ENCODE data around the gene RPUSD4. TPM values are rescaled to one million over a fixed set of nuclear protein-coding genes. Genes with fewer than 3 reads are reported as not detected.
A peak's percentile ranks its signal among the peaks of the same experiment; 100 is the strongest.

RPUSD4 gene
- total and polyA plus RNA-seq, 9 donors, result 29.7 to 44.8 (median 39.9) TPM

DNA sequence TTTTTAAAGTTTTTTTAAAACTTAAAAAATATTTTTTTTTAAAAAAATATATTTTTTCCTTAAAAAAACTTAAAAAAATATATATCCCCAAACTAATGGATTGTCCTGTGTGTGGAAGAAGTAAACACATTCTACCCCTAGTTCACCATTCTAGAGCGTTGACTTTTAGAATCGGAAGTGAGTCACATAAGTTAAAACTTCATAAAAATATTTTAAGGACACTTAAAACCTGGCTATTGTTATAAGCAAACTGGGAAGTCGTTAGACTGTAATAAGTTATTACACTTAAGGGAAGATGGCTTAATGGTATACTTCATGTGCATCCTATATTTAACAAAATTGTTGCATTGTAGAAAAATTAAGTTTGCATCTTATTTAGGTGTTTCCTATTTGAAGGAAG, 21.2 kb upstream of the RPUSD4 start:
- H3K27ac ChIP-seq (ENCODE audit: low read length), result no peak overlapping the region
- H3K27me3 ChIP-seq (ENCODE audit: control insufficient read depth, insufficient read depth, low read length), result no peaks in the 10 kb centered on the region
- peaks cover 2% of the 10 kb centered on the region for H3K4me1 ChIP-seq (ENCODE audit: control insufficient read depth, insufficient read depth, low read length)
- peaks cover 3% of the 10 kb centered on the region for H3K36me3 ChIP-seq (ENCODE audit: control insufficient read depth, insufficient read depth, low read length)
- DNase-seq, result no peak
- H3K4me3 ChIP-seq (ENCODE audit: low read length), result no peak overlapping the region
- WGBS (ENCODE audit: insufficient coverage), result no CpG with 5 or more reads among the region's 3 CpGs
- H3K9me3 ChIP-seq (replicated peaks; ENCODE audit: control insufficient read depth, low read depth, low read length), result no peaks in the 10 kb centered on the region

DNA sequence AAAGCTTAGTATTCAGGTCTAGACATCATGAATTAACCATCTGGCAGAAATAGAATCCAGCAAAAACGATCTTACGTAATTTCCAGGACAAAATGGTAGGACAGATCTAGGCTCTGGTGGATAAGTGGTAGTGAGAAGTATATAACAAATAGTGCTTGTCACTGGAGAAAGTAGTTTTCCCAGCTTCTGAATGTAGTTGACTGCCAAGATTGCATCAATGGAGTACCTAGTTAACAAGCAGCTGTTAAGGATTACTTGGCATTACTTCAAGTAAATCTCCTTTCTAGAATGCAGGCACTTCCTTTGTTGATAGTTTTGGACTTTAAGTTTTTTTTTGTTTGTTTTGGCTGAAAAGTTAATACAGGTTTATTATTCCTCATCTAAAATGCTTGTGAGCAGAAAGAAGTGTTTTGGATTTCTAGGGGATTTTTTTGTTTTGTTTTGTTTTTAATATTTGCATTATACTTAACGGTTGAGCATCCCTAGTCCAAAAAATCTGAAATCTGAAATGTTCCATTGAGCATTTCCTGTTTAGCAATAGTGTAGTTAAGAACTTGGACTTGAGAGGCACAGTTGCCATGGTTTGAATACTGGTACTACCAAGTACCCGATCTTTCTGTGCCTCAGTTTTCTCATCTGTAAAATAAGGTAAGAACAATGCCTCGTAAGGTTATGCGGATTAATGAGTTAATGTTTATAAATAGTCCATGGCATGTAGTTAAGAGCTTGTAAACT, 20.4 kb upstream of the RPUSD4 start:
- Histone ChIP-seq H3K9me3 (replicated peaks; ENCODE audit: control insufficient read depth, low read depth, low read length) (no peaks in the 10 kb centered on the region), H3K27ac (ENCODE audit: low read length) (no peak overlapping the region), H3K27me3 (ENCODE audit: control insufficient read depth, insufficient read depth, low read length) (no peaks in the 10 kb centered on the region), H3K4me1 (ENCODE audit: control insufficient read depth, insufficient read depth, low read length) (peaks cover 2% of the 10 kb centered on the region), H3K4me3 (ENCODE audit: low read length) (no peak overlapping the region), H3K36me3 (ENCODE audit: control insufficient read depth, insufficient read depth, low read length) (peaks cover 3% of the 10 kb centered on the region)
- WGBS (ENCODE audit: insufficient coverage), result 30% methylated on average over 2 of the region's 6 CpGs
- DNase-seq, result peak; percentile 49

GRCh38 chr11:126229858-126230540, 18.5 kb upstream of the RPUSD4 start:
- 29% methylated on average over 1 of the region's 3 CpGs for WGBS (ENCODE audit: insufficient coverage)
- Histone ChIP-seq H3K4me1 (ENCODE audit: control insufficient read depth, insufficient read depth, low read length) (peaks cover 2% of the 10 kb centered on the region), H3K27me3 (ENCODE audit: control insufficient read depth, insufficient read depth, low read length) (no peaks in the 10 kb centered on the region), H3K9me3 (replicated peaks; ENCODE audit: control insufficient read depth, low read depth, low read length) (no peaks in the 10 kb centered on the region), H3K4me3 (ENCODE audit: low read length) (no peak overlapping the region), H3K36me3 (ENCODE audit: control insufficient read depth, insufficient read depth, low read length) (peaks cover 3% of the 10 kb centered on the region), H3K27ac (ENCODE audit: low read length) (no peak overlapping the region)
- peak; percentile 80 for DNase-seq

- Histone ChIP-seq H3K27ac (ENCODE audit: low read length) (no peak overlapping the region), H3K36me3 (ENCODE audit: control insufficient read depth, insufficient read depth, low read length) (no peaks in the 10 kb centered on the region), H3K27me3 (ENCODE audit: control insufficient read depth, insufficient read depth, low read length) (no peaks in the 10 kb centered on the region), H3K4me1 (ENCODE audit: control insufficient read depth, insufficient read depth, low read length) (peaks cover 2% of the 10 kb centered on the region), H3K9me3 (replicated peaks; ENCODE audit: control insufficient read depth, low read depth, low read length) (no peaks in the 10 kb centered on the region), H3K4me3 (ENCODE audit: low read length) (no peak overlapping the region)
- DNase-seq, result no peak
- 100% methylated on average over 3 of the region's 15 CpGs for WGBS (ENCODE audit: insufficient coverage)
These were observed 15.1 kb upstream of the RPUSD4 start for GRCh38 chr11:126226334-126227084.

GRCh38 chr11:126225295-126225665, 13.8 kb upstream of the RPUSD4 start:
- Histone ChIP-seq H3K36me3 (ENCODE audit: control insufficient read depth, insufficient read depth, low read length) (no peaks in the 10 kb centered on the region), H3K9me3 (replicated peaks; ENCODE audit: control insufficient read depth, low read depth, low read length) (no peaks in the 10 kb centered on the region), H3K27ac (ENCODE audit: low read length) (no peak overlapping the region), H3K27me3 (ENCODE audit: control insufficient read depth, insufficient read depth, low read length) (no peaks in the 10 kb centered on the region), H3K4me1 (ENCODE audit: control insufficient read depth, insufficient read depth, low read length) (no peaks in the 10 kb centered on the region), H3K4me3 (ENCODE audit: low read length) (no peak overlapping the region)
- DNase-seq, result no peak
- 100% methylated on average over 1 of the region's 2 CpGs for WGBS (ENCODE audit: insufficient coverage)

DNA sequence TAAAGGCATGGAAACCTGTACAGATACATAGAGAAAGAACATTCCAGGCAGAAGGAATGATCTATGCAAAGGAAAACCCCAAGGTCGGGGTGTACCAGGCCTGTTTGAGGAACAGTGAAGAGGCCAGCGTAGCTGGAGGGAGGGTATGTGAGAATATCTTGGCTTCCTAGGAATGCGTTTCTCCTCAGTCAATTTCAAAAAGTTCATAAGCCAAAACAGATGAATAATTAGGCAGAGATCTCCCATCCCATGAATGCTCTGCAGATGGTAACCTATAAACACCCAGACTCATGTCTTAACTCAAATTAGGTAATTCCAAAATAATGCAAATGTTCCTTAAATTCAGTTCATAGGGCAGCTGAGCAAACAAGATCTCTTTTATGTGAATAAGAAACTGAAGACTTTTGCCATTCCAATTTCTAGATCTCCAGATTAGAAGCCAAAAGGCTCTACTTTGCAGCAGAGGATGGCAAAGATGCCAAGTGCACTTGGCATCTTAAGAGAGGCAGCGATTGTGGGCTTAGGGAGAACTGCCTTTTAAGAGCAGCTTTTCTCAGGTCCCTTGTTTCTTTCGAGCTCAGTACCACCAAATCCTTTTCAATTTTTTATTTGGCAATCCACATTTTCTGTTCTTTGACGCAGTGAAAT, 13.3 kb upstream of the RPUSD4 start:
- no peak overlapping the region for H3K4me3 ChIP-seq (ENCODE audit: low read length)
- no peaks in the 10 kb centered on the region for H3K9me3 ChIP-seq (replicated peaks; ENCODE audit: control insufficient read depth, low read depth, low read length)
- 100% methylated on average over 3 of the region's 6 CpGs for WGBS (ENCODE audit: insufficient coverage)
- no peaks in the 10 kb centered on the region for H3K4me1 ChIP-seq (ENCODE audit: control insufficient read depth, insufficient read depth, low read length)
- H3K36me3 ChIP-seq (ENCODE audit: control insufficient read depth, insufficient read depth, low read length), result no peaks in the 10 kb centered on the region
- DNase-seq, result no peak
- H3K27me3 ChIP-seq (ENCODE audit: control insufficient read depth, insufficient read depth, low read length), result no peaks in the 10 kb centered on the region
- no peak overlapping the region for H3K27ac ChIP-seq (ENCODE audit: low read length)

- H3K4me3 ChIP-seq (ENCODE audit: low read length), result no peak overlapping the region
- no peak overlapping the region for H3K27ac ChIP-seq (ENCODE audit: low read length)
- H3K36me3 ChIP-seq (ENCODE audit: control insufficient read depth, insufficient read depth, low read length), result no peaks in the 10 kb centered on the region
- no peaks in the 10 kb centered on the region for H3K27me3 ChIP-seq (ENCODE audit: control insufficient read depth, insufficient read depth, low read length)
- DNase-seq, result no peak
- H3K9me3 ChIP-seq (replicated peaks; ENCODE audit: control insufficient read depth, low read depth, low read length), result no peaks in the 10 kb centered on the region
- H3K4me1 ChIP-seq (ENCODE audit: control insufficient read depth, insufficient read depth, low read length), result no peaks in the 10 kb centered on the region
- 55% methylated on average over 3 of the region's 4 CpGs for WGBS (ENCODE audit: insufficient coverage)
These were observed 8.1 kb upstream of the RPUSD4 start for GRCh38 chr11:126219547-126219946.

DNA sequence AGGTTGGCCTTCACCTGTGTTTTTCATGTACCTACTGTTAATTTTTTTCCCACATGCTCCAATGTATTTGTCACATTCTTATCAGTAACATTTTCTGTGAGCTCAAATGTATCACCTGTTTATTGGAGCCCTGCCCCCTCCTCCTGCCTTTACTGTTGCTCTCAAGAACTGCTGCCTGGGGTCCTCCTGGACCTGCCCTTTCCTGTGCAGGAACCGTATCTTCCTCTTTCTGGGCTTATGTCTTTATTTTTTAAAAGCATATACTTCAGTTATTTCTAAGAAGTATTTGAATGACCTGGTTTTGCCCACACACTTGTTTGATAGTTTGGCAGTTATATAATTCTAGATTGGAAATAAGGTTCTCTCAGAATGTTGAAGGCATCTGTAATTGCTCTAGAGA, 6.0 kb upstream of the RPUSD4 start:
- WGBS (ENCODE audit: insufficient coverage), result no CpG with 5 or more reads among the region's 1 CpG
- H3K36me3 ChIP-seq (ENCODE audit: control insufficient read depth, insufficient read depth, low read length), result no peaks in the 10 kb centered on the region
- no peak for DNase-seq
- H3K4me1 ChIP-seq (ENCODE audit: control insufficient read depth, insufficient read depth, low read length), result peaks cover 2% of the 10 kb centered on the region
- no peak overlapping the region for H3K4me3 ChIP-seq (ENCODE audit: low read length)
- H3K27ac ChIP-seq (ENCODE audit: low read length), result no peak overlapping the region
- no peaks in the 10 kb centered on the region for H3K9me3 ChIP-seq (replicated peaks; ENCODE audit: control insufficient read depth, low read depth, low read length)
- no peaks in the 10 kb centered on the region for H3K27me3 ChIP-seq (ENCODE audit: control insufficient read depth, insufficient read depth, low read length)

DNA sequence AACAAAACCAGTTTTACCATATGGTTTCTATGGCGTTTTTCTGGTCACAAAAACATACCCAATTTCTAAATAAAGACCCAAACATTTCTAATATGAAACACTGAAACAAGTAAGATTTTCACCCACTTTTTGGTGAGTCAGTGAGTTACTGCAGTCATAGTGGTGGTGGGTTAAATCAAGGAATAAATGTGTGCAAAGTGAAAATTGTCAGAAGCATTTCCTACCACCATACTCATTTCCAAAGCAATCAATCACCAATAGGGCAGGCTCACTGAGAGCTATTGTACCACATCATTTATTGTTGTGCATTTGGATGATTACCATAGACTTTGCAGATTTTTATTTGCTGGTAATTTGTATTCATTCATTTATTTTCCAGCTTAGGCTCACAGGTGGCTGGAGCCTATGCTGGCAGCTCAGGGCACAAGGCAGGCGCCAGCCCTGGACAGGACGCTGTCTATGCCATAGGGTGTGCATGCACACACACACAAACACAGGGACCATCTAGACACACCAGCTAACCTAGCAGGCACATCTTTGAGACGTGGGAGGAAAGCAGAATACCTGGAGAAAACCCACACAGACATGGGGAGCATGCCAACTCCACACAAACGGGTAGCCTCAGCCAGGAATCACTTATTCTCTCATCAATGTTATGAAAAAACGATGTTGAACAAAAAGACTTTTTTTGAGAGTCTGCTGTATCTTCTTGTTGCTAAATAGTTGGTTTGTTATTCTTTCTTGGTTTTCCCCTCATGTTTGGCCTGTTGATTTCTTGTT, 5.3 kb upstream of the RPUSD4 start:
- no peak overlapping the region for H3K4me3 ChIP-seq (ENCODE audit: low read length)
- DNase-seq, result no peak
- H3K36me3 ChIP-seq (ENCODE audit: control insufficient read depth, insufficient read depth, low read length), result no peaks in the 10 kb centered on the region
- H3K27me3 ChIP-seq (ENCODE audit: control insufficient read depth, insufficient read depth, low read length), result no peaks in the 10 kb centered on the region
- H3K9me3 ChIP-seq (replicated peaks; ENCODE audit: control insufficient read depth, low read depth, low read length), result no peaks in the 10 kb centered on the region
- no peak overlapping the region for H3K27ac ChIP-seq (ENCODE audit: low read length)
- WGBS (ENCODE audit: insufficient coverage), result 100% methylated on average over 2 of the region's 6 CpGs
- H3K4me1 ChIP-seq (ENCODE audit: control insufficient read depth, insufficient read depth, low read length), result peaks cover 6% of the 10 kb centered on the region

All from muscle of leg (tissue), 11 donors.